ENCODE measurements around the gene WNT7B. TPM values are rescaled to one million over a fixed set of nuclear protein-coding genes. Genes with fewer than 3 reads are reported as not detected.

WNT7B gene
- total and polyA plus RNA-seq, 2 of the 8 experiments (the other 6 are each of a cell fraction or from before 2014, with no cell fraction given): 0.14 to 0.24 TPM

DNA sequence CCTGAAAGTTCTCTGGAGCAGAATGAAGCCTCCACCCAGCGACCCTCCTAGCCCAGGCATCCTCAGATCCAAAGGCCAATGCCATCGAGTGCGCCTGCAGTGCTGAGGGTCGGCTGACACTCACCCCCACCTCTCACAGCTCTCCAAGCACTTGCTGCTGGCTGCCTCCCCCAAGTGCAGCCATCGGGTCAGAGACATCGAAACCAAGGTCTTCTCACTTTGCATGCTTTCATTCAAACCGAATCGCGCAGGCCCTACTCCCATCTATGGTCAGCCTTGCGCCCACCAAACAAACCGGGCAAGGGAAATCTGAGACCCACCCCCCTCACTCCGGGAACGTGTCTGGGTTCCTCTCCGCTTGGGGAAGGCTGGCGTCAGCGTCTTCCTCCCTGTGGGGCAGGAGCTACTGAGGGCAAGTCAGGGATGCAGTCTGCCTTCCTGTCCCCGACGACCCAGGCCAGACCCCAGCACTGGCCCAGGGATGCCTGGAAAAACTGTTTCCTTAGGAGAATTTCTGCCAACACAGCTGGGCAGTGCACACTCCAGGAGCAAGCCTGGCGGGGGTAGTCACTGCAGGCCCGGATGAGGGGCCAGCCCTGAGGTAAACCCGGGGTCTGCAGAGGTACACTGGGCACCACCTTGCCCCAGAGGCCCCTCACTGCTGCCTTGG lies 7.0 kb downstream of the WNT7B start (continued):
- no peak for TF ChIP-seq CHD7 (IDR thresholded peaks at IDR 0.05; ENCODE audit: insufficient replicate concordance, low read length)
- TF ChIP-seq CHD2 (IDR thresholded peaks at IDR 0.05; ENCODE audit: low read length): no peak
- TF ChIP-seq SP1 (IDR thresholded peaks at IDR 0.05; ENCODE audit: low read depth, low read length): no peak
- TF ChIP-seq CREB1 (IDR thresholded peaks at IDR 0.05): no peak
- no peak for TF ChIP-seq ASH2L (IDR thresholded peaks at IDR 0.05; ENCODE audit: low read length)
